Subcutaneous abdominal adipose tissue (tissue), 5 donors: ENCODE results near the gene IL34.

Experiments used
- H3K27ac ChIP-seq: one replicate; pipeline ENCODE4 v1.7.0; 2013; ENCODE audit warnings: low read depth, mild to moderate bottlenecking, inconsistent platforms, low read length, moderate library complexity
- H3K27me3 ChIP-seq, 5 donors: one replicate each; pipeline ENCODE4 v1.7.0; 2013; ENCODE audit warnings: low read length in 5 of 5, inconsistent platforms in 1 of 5; ENCODE audit not compliant: control insufficient read depth in 5 of 5, insufficient read depth in 4 of 5
- H3K36me3 ChIP-seq, 5 donors: one replicate each; pipeline ENCODE4 v1.7.0; 2013; ENCODE audit warnings: low read length in 5 of 5; ENCODE audit not compliant: control insufficient read depth in 5 of 5, insufficient read depth in 5 of 5
- H3K4me1 ChIP-seq, 5 donors: one replicate each; pipeline ENCODE4 v1.7.0; 2013; ENCODE audit warnings: low read length in 5 of 5, mild to moderate bottlenecking in 3 of 5, moderate library complexity in 1 of 5; ENCODE audit not compliant: control insufficient read depth in 5 of 5, insufficient read depth in 5 of 5
- H3K4me3 ChIP-seq, 5 donors: one replicate each; pipeline ENCODE4 v1.7.0; 2013; ENCODE audit warnings: low read length in 5 of 5, low read depth in 1 of 5
- H3K9ac ChIP-seq, 5 donors: one replicate each; pipeline ENCODE4 v1.7.0; 2013; ENCODE audit warnings: low read length in 5 of 5, mild to moderate bottlenecking in 4 of 5, moderate library complexity in 3 of 5
- H3K9me3 ChIP-seq, 5 donors: one replicate each; pipeline ENCODE4 v1.7.0; 2013; ENCODE audit warnings: low read length in 5 of 5; ENCODE audit not compliant: control insufficient read depth in 5 of 5
- donor health status: healthy.
- donor health status: healthy.
- donor health status: healthy.
- donor health status: healthy.
- donor health status: healthy.

IL34 gene

DNA sequence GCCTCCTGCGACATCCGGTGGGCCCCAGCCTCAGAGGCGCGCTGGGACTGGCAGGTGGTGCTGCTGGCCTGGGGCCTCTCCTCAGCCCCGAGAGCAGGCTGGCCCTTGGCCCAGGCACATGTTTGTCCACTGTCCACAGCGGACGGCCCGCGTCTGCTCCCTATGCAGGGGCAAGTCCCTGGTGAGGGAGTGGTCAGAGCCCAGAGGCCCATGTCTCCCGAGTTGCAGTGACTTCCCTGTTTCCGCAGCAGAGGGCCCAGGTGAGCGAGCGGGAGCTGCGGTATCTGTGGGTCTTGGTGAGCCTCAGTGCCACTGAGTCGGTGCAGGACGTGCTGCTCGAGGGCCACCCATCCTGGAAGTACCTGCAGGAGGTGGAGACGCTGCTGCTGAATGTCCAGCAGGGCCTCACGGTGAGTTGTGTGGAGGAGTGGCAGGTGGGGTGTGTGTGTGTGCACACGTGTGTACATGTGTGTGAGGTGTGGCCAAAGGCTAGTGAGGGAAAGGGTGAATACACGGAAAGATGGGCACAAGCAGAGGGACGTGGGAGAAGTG, 10.4 kb downstream of the IL34 start:
- no peak overlapping the region for H3K4me3 ChIP-seq
- peaks cover 0 to 7% (median 0%) of the 10 kb centered on the region in 5 donors for H3K36me3 ChIP-seq
- H3K27ac ChIP-seq: no peak overlapping the region
- no peaks in the 10 kb centered on the region for H3K27me3 ChIP-seq
- H3K4me1 ChIP-seq: peaks cover 0 to 12% (median 10%) of the 10 kb centered on the region in 5 donors
- H3K9ac ChIP-seq: no peak overlapping the region
- no peaks in the 10 kb centered on the region for H3K9me3 ChIP-seq

- H3K4me1 ChIP-seq: peaks cover 0 to 12% (median 10%) of the 10 kb centered on the region in 5 donors
- no peak overlapping the region for H3K27ac ChIP-seq
- no peaks in the 10 kb centered on the region for H3K9me3 ChIP-seq
- H3K27me3 ChIP-seq: no peaks in the 10 kb centered on the region
- H3K9ac ChIP-seq: no peak overlapping the region
- peaks cover 0 to 10% (median 3%) of the 10 kb centered on the region in 5 donors for H3K36me3 ChIP-seq
- no peak overlapping the region for H3K4me3 ChIP-seq
Observed at GRCh38 chr16:70657956-70658355, 11.6 kb downstream of the IL34 start.

GRCh38 chr16:70658921-70659320, 12.6 kb downstream of the IL34 start:
- Histone ChIP-seq H3K9ac (no peak overlapping the region), H3K4me3 (no peak overlapping the region), H3K36me3 (peaks cover 0 to 17% (median 9%) of the 10 kb centered on the region in 5 donors), H3K27me3 (no peaks in the 10 kb centered on the region), H3K27ac (no peak overlapping the region), H3K9me3 (no peaks in the 10 kb centered on the region), H3K4me1 (peaks cover 0 to 6% (median 5%) of the 10 kb centered on the region in 5 donors)

GRCh38 chr16:70659546-70659945, 13.2 kb downstream of the IL34 start:
- Histone ChIP-seq H3K9ac (no peak overlapping the region), H3K4me1 (no peaks in the 10 kb centered on the region), H3K36me3 (peaks cover 0 to 23% (median 16%) of the 10 kb centered on the region in 5 donors), H3K27me3 (no peaks in the 10 kb centered on the region), H3K4me3 (no peak overlapping the region), H3K27ac (no peak overlapping the region), H3K9me3 (no peaks in the 10 kb centered on the region)

DNA sequence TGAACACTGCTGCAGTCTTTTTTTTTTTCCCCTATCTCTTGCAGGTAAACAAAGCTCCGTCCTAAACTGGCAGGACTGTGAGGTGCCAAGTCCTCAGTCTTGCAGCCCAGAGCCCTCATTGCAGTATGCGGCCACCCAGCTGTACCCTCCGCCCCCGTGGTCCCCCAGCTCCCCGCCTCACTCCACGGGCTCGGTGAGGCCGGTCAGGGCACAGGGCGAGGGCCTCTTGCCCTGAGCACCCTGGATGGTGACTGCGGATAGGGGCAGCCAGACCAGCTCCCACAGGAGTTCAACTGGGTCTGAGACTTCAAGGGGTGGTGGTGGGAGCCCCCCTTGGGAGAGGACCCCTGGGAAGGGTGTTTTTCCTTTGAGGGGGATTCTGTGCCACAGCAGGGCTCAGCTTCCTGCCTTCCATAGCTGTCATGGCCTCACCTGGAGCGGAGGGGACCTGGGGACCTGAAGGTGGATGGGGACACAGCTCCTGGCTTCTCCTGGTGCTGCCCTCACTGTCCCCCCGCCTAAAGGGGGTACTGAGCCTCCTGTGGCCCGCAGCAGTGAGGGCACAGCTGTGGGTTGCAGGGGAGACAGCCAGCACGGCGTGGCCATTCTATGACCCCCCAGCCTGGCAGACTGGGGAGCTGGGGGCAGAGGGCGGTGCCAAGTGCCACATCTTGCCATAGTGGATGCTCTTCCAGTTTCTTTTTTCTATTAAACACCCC, 13.8 kb downstream of the IL34 start:
- H3K4me1 ChIP-seq: no peaks in the 10 kb centered on the region
- no peak overlapping the region for H3K9ac ChIP-seq
- H3K27ac ChIP-seq: no peak overlapping the region
- peaks cover 0 to 29% (median 21%) of the 10 kb centered on the region in 5 donors for H3K36me3 ChIP-seq
- H3K9me3 ChIP-seq: no peaks in the 10 kb centered on the region
- H3K27me3 ChIP-seq: no peaks in the 10 kb centered on the region
- H3K4me3 ChIP-seq: no peak overlapping the region

DNA sequence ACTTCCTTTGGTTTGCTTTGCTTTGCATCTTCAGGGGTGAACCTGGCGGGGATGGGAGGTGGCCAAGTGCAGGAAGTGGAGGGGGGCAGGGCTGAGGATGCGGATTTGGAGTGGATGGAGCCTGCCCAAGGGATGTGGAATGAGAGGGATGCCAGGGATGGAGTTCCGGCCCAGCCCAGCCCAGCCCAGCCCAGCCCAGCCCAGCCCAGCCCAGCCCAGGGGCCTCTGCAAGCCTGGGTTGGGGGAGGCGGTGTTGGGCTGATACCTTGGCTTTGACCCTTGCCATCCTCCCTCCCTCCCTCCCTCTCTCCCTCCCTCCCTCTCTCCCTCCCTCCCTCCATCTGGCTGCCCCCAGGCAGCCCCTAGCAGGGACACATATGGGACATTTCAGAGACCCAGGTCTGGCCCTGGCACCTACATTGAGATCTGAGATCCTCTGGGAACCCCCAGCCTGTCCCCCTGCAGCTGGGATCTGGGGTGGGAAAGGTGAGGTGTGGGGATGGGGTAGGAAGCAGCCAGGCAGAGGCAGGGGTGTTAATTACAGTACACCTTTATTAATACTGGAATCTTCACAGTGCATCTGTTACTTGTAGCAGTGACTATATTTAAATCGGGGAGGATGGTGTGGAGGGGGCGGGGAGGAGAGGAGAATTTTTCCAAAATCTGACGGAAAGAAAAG, 14.5 kb downstream of the IL34 start:
- H3K9ac ChIP-seq: no peak overlapping the region
- no peak overlapping the region for H3K4me3 ChIP-seq
- no peaks in the 10 kb centered on the region for H3K9me3 ChIP-seq
- H3K4me1 ChIP-seq: no peaks in the 10 kb centered on the region
- peaks cover 0 to 36% (median 28%) of the 10 kb centered on the region in 5 donors for H3K36me3 ChIP-seq
- no peaks in the 10 kb centered on the region for H3K27me3 ChIP-seq
- no peak overlapping the region for H3K27ac ChIP-seq

GRCh38 chr16:70661534-70661917, 15.2 kb downstream of the IL34 start:
- H3K27me3 ChIP-seq: no peaks in the 10 kb centered on the region
- H3K9ac ChIP-seq: no peak overlapping the region
- H3K36me3 ChIP-seq: peaks cover under 1 to 40% (median 35%) of the 10 kb centered on the region in 5 donors
- H3K4me3 ChIP-seq: no peak overlapping the region
- peaks cover 0 to 4% (median 0%) of the 10 kb centered on the region in 5 donors for H3K4me1 ChIP-seq
- H3K27ac ChIP-seq: no peak overlapping the region
- no peaks in the 10 kb centered on the region for H3K9me3 ChIP-seq

- H3K27me3 ChIP-seq: no peaks in the 10 kb centered on the region
- H3K4me1 ChIP-seq: peaks cover 0 to 4% (median 0%) of the 10 kb centered on the region in 5 donors
- H3K36me3 ChIP-seq: peaks cover 2 to 43% (median 40%) of the 10 kb centered on the region in 5 donors
- H3K4me3 ChIP-seq: no peak overlapping the region
- H3K9me3 ChIP-seq: no peaks in the 10 kb centered on the region
- no peak overlapping the region for H3K9ac ChIP-seq
- no peak overlapping the region for H3K27ac ChIP-seq
Observed at GRCh38 chr16:70661918-70662641, 15.7 kb downstream of the IL34 start.

GRCh38 chr16:70662991-70663523, 16.7 kb downstream of the IL34 start:
- H3K36me3 ChIP-seq: peaks cover 2 to 43% (median 40%) of the 10 kb centered on the region in 5 donors
- H3K27ac ChIP-seq: no peak overlapping the region
- H3K9me3 ChIP-seq: no peaks in the 10 kb centered on the region
- no peaks in the 10 kb centered on the region for H3K27me3 ChIP-seq
- no peak overlapping the region for H3K9ac ChIP-seq
- no peak overlapping the region for H3K4me3 ChIP-seq
- H3K4me1 ChIP-seq: peaks cover 0 to 4% (median 0%) of the 10 kb centered on the region in 5 donors
